Neural cell (in vitro differentiated cells): ENCODE measurements around the gene BAAT.

Experiments
- MXI1 ChIP-seq: fragments of 450-650 bp; conservative IDR thresholded peaks from 2 replicates; pipeline ENCODE4 v1.6.1; 2014; ENCODE audit warnings: antibody characterized with exemption, mild to moderate bottlenecking; ENCODE audit not compliant: poor library complexity, severe bottlenecking
- POLR2AphosphoS5 ChIP-seq: IDR thresholded peaks from 2 replicates; pipeline ENCODE4 v1.6.1; 2012
- RAD21 ChIP-seq: fragments of 450-650 bp; conservative IDR thresholded peaks from 2 replicates; pipeline ENCODE4 v1.6.1; 2014; ENCODE audit warnings: antibody characterized with exemption, mild to moderate bottlenecking, moderate library complexity
- TF ChIP-seq, protein P1 (sequence below): fragments of 450-650 bp; IDR thresholded peaks from 2 replicates; pipeline ENCODE4 v1.5.1; 2014; ENCODE audit warnings: antibody characterized with exemption, mild to moderate bottlenecking, moderate library complexity; ENCODE audit not compliant: poor library complexity, severe bottlenecking

DNA sequence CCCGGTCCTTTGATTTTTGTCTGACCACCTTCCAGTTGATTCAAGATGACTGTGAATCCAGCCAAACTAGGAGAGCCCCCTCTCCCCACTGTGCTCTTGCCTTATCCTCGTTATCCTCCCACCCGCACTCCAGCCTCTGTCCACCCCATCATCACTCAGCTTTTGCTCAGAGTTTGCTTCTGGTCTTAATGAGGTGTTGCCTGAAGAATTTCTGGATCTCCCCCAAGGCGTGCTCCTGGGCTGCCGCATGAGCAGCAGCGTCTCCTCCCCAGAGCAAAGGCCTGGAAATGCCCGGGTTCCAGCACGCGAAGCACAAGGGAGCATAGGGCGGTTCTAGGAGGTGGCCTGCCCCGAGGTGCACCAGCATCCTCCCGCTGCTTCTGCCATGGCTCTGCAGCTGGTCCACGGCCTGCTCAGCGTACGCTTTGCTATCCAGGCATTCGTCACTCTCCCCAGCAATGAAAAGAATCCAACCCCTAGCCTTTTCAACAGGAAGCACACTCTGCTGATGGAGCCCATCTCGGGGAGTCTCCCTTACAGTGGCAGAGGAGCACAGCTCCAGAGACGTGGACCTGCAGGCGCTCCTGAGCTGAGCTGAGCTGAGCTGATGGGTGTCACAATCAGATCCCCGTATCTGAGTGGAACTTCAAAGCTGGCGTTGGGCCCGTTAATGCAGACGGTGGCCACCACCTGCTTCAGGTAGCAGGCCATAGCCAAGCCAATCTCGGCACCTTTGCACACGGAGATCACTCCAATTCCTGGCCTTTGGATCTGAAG is 50.7 kb downstream of the BAAT start:
- TF ChIP-seq POLR2AphosphoS5 (peak; percentile 11), RAD21 (no peak), MXI1 (no peak)
- TF ChIP-seq, protein P1, sequence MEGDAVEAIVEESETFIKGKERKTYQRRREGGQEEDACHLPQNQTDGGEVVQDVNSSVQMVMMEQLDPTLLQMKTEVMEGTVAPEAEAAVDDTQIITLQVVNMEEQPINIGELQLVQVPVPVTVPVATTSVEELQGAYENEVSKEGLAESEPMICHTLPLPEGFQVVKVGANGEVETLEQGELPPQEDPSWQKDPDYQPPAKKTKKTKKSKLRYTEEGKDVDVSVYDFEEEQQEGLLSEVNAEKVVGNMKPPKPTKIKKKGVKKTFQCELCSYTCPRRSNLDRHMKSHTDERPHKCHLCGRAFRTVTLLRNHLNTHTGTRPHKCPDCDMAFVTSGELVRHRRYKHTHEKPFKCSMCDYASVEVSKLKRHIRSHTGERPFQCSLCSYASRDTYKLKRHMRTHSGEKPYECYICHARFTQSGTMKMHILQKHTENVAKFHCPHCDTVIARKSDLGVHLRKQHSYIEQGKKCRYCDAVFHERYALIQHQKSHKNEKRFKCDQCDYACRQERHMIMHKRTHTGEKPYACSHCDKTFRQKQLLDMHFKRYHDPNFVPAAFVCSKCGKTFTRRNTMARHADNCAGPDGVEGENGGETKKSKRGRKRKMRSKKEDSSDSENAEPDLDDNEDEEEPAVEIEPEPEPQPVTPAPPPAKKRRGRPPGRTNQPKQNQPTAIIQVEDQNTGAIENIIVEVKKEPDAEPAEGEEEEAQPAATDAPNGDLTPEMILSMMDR, result no peak
